Keratinocyte (primary cell): ENCODE measurements around the gene KCNH2. TPM values are rescaled to one million over a fixed set of nuclear protein-coding genes. Genes with fewer than 3 reads are reported as not detected.

Experiments
- DNase-seq: peaks from one replicate; pipeline ENCODE4 v3.0.0-alpha.2; 2011; ENCODE audit warnings: low read depth, missing footprints, low spot score
- FAIRE-seq: peaks from 2 replicates; lab custom pipeline; 2011; peaks lifted over from hg19 to GRCh38; lab: Jason Lieb, UNC
- H2AFZ ChIP-seq: 2 replicates; pipeline ENCODE4 v1.6.0; 2012; ENCODE audit warnings: low read length, control low read depth, inconsistent platforms; ENCODE audit not compliant: control insufficient read depth
- H3K27ac ChIP-seq: 2 replicates; pipeline ENCODE4 v1.5.1; 2011; ENCODE audit warnings: low read length; ENCODE audit not compliant: control insufficient read depth, insufficient read depth
- H3K27me3 ChIP-seq: 3 replicates; pipeline ENCODE4 v1.6.0; 2011; ENCODE audit warnings: low read length; ENCODE audit not compliant: control insufficient read depth, insufficient read depth; ENCODE audit errors: extremely low read depth
- H3K36me3 ChIP-seq, 2 experiments: 2 replicates in 1 of 2; 3 replicates in 1 of 2; pipeline ENCODE4 v1.5.1; 2011; ENCODE audit warnings: low read length in 2 of 2, mild to moderate bottlenecking in 1 of 2; ENCODE audit not compliant: control insufficient read depth in 2 of 2, insufficient read depth in 2 of 2; ENCODE audit errors: extremely low read depth in 1 of 2
- H3K4me1 ChIP-seq: 3 replicates; pipeline ENCODE4 v1.5.1; 2011; ENCODE audit warnings: low read length; ENCODE audit not compliant: control insufficient read depth, insufficient read depth; ENCODE audit errors: extremely low read depth
- H3K4me2 ChIP-seq: 3 replicates; pipeline ENCODE4 v1.6.0; 2011; ENCODE audit warnings: low read depth, low read length; ENCODE audit not compliant: control insufficient read depth, insufficient read depth; ENCODE audit errors: extremely low read depth
- H3K4me3 ChIP-seq, 3 experiments: fragments of 200-600 bp in 1 of 3; sonication (generic) in 1 of 3; 2 replicates in 2 of 3; 3 replicates in 1 of 3; pipeline ENCODE4 v1.5.1; 2011 to 2016; ENCODE audit warnings: low read length in 3 of 3, mild to moderate bottlenecking in 3 of 3, control low read depth in 2 of 3, inconsistent platforms in 1 of 3, low read depth in 1 of 3, mixed read lengths in 1 of 3, mixed run types in 1 of 3, moderate library complexity in 1 of 3; ENCODE audit not compliant: control insufficient read depth in 2 of 3, insufficient read depth in 2 of 3; ENCODE audit errors: extremely low read depth in 1 of 3
- H3K79me2 ChIP-seq: 2 replicates; pipeline ENCODE4 v1.6.0; 2012; ENCODE audit warnings: low read length; ENCODE audit not compliant: control insufficient read depth, insufficient read depth
- H3K9ac ChIP-seq: 3 replicates; pipeline ENCODE4 v1.6.0; 2011; ENCODE audit warnings: low read length; ENCODE audit not compliant: control insufficient read depth, insufficient read depth; ENCODE audit errors: extremely low read depth
- H3K9me1 ChIP-seq: 3 replicates; pipeline ENCODE4 v1.6.0; 2011; ENCODE audit warnings: low read length; ENCODE audit not compliant: control insufficient read depth, insufficient read depth; ENCODE audit errors: extremely low read depth
- H3K9me3 ChIP-seq: 2 replicates; pipeline ENCODE4 v1.5.1; 2012; ENCODE audit warnings: low read depth, low read length; ENCODE audit not compliant: control insufficient read depth
- H4K20me1 ChIP-seq: 3 replicates; pipeline ENCODE4 v1.6.0; 2011; ENCODE audit warnings: low read length; ENCODE audit not compliant: control insufficient read depth, insufficient read depth; ENCODE audit errors: extremely low read depth
- CTCF ChIP-seq, 3 experiments: IDR thresholded peaks in 1 of 3; conservative IDR thresholded peaks in 1 of 3; optimal IDR thresholded peaks in 1 of 3; 2 replicates in 2 of 3; 3 replicates in 1 of 3; pipeline versions ENCODE3 to v1.5.1; 2011; ENCODE audit warnings: low read length in 3 of 3, mild to moderate bottlenecking in 3 of 3, moderate library complexity in 2 of 3, control low read depth in 1 of 3, inconsistent platforms in 1 of 3; ENCODE audit not compliant: insufficient read depth in 2 of 3; ENCODE audit errors: extremely low read depth in 1 of 3
- EZH2 ChIP-seq: IDR thresholded peaks from one replicate; pipeline ENCODE4 v1.6.1; 2012; ENCODE audit warnings: inconsistent platforms, mild to moderate bottlenecking, low read length, moderate library complexity
- dilution Hi-C: fragments of 300-500 bp; cut with MboI; formaldehyde crosslinking; loops from one replicate; pipeline ENCODE4 v1.7.0; 2020; ENCODE audit warnings: low sequenced_read_pairs; ENCODE audit not compliant: extremely low pct_ligation_motif_present
- polyA plus RNA-seq, 5 experiments: library from polyadenylated mRNA; depleted of rRNA in 3 of 5; stranded (reverse) in 3 of 5; stranded (forward) in 1 of 5; unstranded in 1 of 5; fragments of >200 nt; gene quantifications; 1 replicate in 1 of 5; 2 replicates in 3 of 5; 3 replicates in 1 of 5; pipeline versions ENCODE4 v1.2.1 to v1.2.3, GENCODE V29; 2011 to 2012; ENCODE audit warnings: missing spikeins in 2 of 5, low read depth in 1 of 5, low replicate concordance in 1 of 5

The KCNH2 gene
- polyA plus RNA-seq, 1 donor (not counting 4 experiments of a cell fraction or from before 2014, with no cell fraction given): 0.03 TPM

- no peaks in the 10 kb centered on the region for H3K9me3 ChIP-seq
- no peak for DNase-seq
- no peaks in the 10 kb centered on the region for H3K36me3 ChIP-seq
- peaks cover 28% of the 10 kb centered on the region for H3K4me1 ChIP-seq
- TF ChIP-seq EZH2: no peak
- no peak for TF ChIP-seq CTCF (optimal IDR thresholded peaks at IDR 0.05 in 1 of 3, IDR thresholded peaks at IDR 0.05 in 1 of 3, conservative IDR thresholded peaks at IDR 0.05 in 1 of 3; ENCODE audit: extremely low read depth in 1 of 3, insufficient read depth in 2 of 3, low read length in 3 of 3)
- H3K79me2 ChIP-seq: no peaks in the 10 kb centered on the region
- no peak overlapping the region for H3K27ac ChIP-seq
- H3K27me3 ChIP-seq: no peaks in the 10 kb centered on the region
- no peaks in the 10 kb centered on the region for H4K20me1 ChIP-seq
- H3K4me3 ChIP-seq: no peak overlapping the region
- H3K4me2 ChIP-seq: peak overlapping the region; percentile 85
- H3K9me1 ChIP-seq: no peaks in the 10 kb centered on the region
- no peak overlapping the region for H2AFZ ChIP-seq
- no peak overlapping the region for H3K9ac ChIP-seq
- FAIRE-seq: no peak
- dilution Hi-C loops: no loop called here
Measured at GRCh38 chr7:150938566-150938965, 39.6 kb downstream of the KCNH2 start.

- no peaks in the 10 kb centered on the region for H3K79me2 ChIP-seq
- no peaks in the 10 kb centered on the region for H3K27me3 ChIP-seq
- peaks cover 28% of the 10 kb centered on the region for H3K4me1 ChIP-seq
- peak overlapping the region; percentile 85 for H3K4me2 ChIP-seq
- no peak overlapping the region for H3K27ac ChIP-seq
- no peaks in the 10 kb centered on the region for H3K36me3 ChIP-seq
- H3K9me1 ChIP-seq: no peaks in the 10 kb centered on the region
- TF ChIP-seq CTCF (optimal IDR thresholded peaks at IDR 0.05 in 1 of 3, IDR thresholded peaks at IDR 0.05 in 1 of 3, conservative IDR thresholded peaks at IDR 0.05 in 1 of 3; ENCODE audit: extremely low read depth in 1 of 3, insufficient read depth in 2 of 3, low read length in 3 of 3) (no peak), EZH2 (no peak)
- dilution Hi-C loops: no loop called here
- no peaks in the 10 kb centered on the region for H4K20me1 ChIP-seq
- peak overlapping the region; percentile 87 for H2AFZ ChIP-seq
- H3K9me3 ChIP-seq: no peaks in the 10 kb centered on the region
- no peak for DNase-seq
- H3K9ac ChIP-seq: no peak overlapping the region
- peak; percentile 96 for FAIRE-seq
- H3K4me3 ChIP-seq: no peak overlapping the region
Measured at GRCh38 chr7:150937848-150938561, 40.1 kb downstream of the KCNH2 start.
